Ishikawa (cell line): Measurements from ENCODE around the gene FOXP4.
A peak's percentile ranks its signal among the peaks of the same experiment; 100 is the strongest.

Experiments used
- CEBPB ChIP-seq: IDR thresholded peaks from 2 replicates; pipeline ENCODE4 v1.6.1; 2012
- CREB1 ChIP-seq: IDR thresholded peaks from 2 replicates; pipeline ENCODE4 v1.6.1; 2012; ENCODE audit warnings: low read depth
- EGR1 ChIP-seq: IDR thresholded peaks from 2 replicates; pipeline ENCODE4 v1.6.1; 2012
- EP300 ChIP-seq: IDR thresholded peaks from 2 replicates; pipeline ENCODE4 v1.6.1; 2012; ENCODE audit warnings: borderline replicate concordance
- FOXM1 ChIP-seq: IDR thresholded peaks from 2 replicates; pipeline ENCODE4 v1.6.1; 2012; ENCODE audit warnings: low read depth, borderline replicate concordance
- MAX ChIP-seq: IDR thresholded peaks from 2 replicates; pipeline ENCODE4 v1.6.1; 2012
- NFIC ChIP-seq: IDR thresholded peaks from 2 replicates; pipeline ENCODE4 v1.6.1; 2012
- RAD21 ChIP-seq: IDR thresholded peaks from 2 replicates; pipeline ENCODE4 v1.6.1; 2012; ENCODE audit warnings: low read depth
- TAF1 ChIP-seq: IDR thresholded peaks from 2 replicates; pipeline ENCODE4 v1.6.1; 2012; ENCODE audit warnings: low read depth, mild to moderate bottlenecking
- TCF12 ChIP-seq: IDR thresholded peaks from 2 replicates; pipeline ENCODE4 v1.6.1; 2012; ENCODE audit warnings: low read depth
- TEAD4 ChIP-seq: IDR thresholded peaks from 2 replicates; pipeline ENCODE4 v1.6.1; 2012
- YY1 ChIP-seq: IDR thresholded peaks from 2 replicates; pipeline ENCODE4 v1.6.1; 2012; ENCODE audit warnings: low read depth
- ZBTB7A ChIP-seq: IDR thresholded peaks from 2 replicates; pipeline ENCODE4 v1.6.1; 2012; ENCODE audit warnings: low read depth
- TF ChIP-seq, protein P1 (sequence below): IDR thresholded peaks from 2 replicates; pipeline ENCODE4 v1.6.1; 2012; ENCODE audit warnings: low read depth, mild to moderate bottlenecking
- TF ChIP-seq, protein P2 (sequence below): IDR thresholded peaks from 2 replicates; pipeline ENCODE4 v1.6.1; 2012

Gene FOXP4

DNA sequence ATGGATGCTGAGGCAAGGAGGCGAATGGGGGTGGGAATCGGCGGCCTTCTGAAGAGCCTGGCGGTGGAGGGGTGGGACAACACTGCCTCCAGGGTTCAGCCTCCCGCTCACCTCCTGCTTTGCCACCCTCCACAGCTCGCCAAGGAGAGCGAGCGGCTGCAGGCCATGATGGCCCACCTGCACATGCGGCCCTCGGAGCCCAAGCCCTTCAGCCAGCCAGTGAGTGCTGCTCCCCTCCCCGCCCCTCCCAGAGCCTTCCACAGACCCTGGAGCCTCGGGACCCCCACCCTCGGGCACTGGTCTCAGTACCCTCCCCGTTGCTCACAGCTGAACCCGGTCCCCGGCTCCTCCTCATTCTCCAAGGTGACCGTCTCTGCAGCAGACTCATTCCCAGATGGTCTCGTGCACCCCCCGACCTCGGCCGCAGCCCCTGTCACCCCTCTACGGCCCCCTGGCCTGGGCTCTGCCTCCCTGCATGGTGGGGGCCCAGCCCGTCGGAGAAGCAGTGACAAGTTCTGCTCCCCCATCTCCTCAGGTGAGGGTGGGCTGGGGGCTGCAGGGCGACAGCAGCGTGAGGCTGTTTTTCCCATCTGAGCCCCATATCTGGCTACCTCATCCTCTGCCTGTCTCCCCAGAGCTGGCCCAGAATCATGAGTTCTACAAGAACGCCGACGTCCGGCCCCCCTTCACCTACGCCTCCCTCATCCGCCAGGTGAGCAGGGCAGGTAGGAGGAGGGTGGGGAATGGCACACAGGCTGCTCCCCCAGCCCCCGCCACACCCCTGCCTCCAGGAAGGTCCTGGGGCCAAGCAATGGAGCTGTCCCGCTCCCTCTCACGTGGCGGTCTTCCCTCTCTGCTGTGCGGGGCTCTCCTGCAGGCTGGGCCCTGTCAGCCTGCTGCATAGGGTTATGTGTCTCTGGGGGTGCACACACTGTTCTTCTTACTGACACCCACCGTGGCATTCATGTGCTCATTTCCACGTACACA is 43.7 kb downstream of the FOXP4 start:
- TF ChIP-seq YY1, result no peak
- no peak for TF ChIP-seq MAX
- TF ChIP-seq, protein P1, sequence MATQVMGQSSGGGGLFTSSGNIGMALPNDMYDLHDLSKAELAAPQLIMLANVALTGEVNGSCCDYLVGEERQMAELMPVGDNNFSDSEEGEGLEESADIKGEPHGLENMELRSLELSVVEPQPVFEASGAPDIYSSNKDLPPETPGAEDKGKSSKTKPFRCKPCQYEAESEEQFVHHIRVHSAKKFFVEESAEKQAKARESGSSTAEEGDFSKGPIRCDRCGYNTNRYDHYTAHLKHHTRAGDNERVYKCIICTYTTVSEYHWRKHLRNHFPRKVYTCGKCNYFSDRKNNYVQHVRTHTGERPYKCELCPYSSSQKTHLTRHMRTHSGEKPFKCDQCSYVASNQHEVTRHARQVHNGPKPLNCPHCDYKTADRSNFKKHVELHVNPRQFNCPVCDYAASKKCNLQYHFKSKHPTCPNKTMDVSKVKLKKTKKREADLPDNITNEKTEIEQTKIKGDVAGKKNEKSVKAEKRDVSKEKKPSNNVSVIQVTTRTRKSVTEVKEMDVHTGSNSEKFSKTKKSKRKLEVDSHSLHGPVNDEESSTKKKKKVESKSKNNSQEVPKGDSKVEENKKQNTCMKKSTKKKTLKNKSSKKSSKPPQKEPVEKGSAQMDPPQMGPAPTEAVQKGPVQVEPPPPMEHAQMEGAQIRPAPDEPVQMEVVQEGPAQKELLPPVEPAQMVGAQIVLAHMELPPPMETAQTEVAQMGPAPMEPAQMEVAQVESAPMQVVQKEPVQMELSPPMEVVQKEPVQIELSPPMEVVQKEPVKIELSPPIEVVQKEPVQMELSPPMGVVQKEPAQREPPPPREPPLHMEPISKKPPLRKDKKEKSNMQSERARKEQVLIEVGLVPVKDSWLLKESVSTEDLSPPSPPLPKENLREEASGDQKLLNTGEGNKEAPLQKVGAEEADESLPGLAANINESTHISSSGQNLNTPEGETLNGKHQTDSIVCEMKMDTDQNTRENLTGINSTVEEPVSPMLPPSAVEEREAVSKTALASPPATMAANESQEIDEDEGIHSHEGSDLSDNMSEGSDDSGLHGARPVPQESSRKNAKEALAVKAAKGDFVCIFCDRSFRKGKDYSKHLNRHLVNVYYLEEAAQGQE, result no peak
- TF ChIP-seq CEBPB, result no peak
- no peak for TF ChIP-seq CREB1
- TF ChIP-seq NFIC, result no peak
- no peak for TF ChIP-seq FOXM1
- TF ChIP-seq TEAD4, result no peak
- no peak for TF ChIP-seq EGR1
- no peak for TF ChIP-seq TCF12
- no peak for TF ChIP-seq TAF1
- TF ChIP-seq, protein P2, sequence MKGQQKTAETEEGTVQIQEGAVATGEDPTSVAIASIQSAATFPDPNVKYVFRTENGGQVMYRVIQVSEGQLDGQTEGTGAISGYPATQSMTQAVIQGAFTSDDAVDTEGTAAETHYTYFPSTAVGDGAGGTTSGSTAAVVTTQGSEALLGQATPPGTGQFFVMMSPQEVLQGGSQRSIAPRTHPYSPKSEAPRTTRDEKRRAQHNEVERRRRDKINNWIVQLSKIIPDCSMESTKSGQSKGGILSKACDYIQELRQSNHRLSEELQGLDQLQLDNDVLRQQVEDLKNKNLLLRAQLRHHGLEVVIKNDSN, result no peak
- TF ChIP-seq EP300, result no peak
- TF ChIP-seq RAD21, result no peak
- no peak for TF ChIP-seq ZBTB7A

GRCh38 chr6:41591122-41591521 is 44.9 kb downstream of the FOXP4 start:
- no peak for TF ChIP-seq NFIC
- TF ChIP-seq EGR1, result no peak
- TF ChIP-seq RAD21, result no peak
- no peak for TF ChIP-seq CREB1
- no peak for TF ChIP-seq MAX
- no peak for TF ChIP-seq TAF1
- no peak for TF ChIP-seq CEBPB
- TF ChIP-seq, protein P1, result no peak
- TF ChIP-seq ZBTB7A, result no peak
- no peak for TF ChIP-seq YY1
- TF ChIP-seq EP300, result no peak
- no peak for TF ChIP-seq TCF12
- no peak for TF ChIP-seq FOXM1
- TF ChIP-seq, protein P2, result no peak
- no peak for TF ChIP-seq TEAD4

- TF ChIP-seq TCF12, result no peak
- TF ChIP-seq RAD21, result peak; percentile 92
- no peak for TF ChIP-seq CEBPB
- TF ChIP-seq CREB1, result no peak
Observed at GRCh38 chr6:41591859-41592502, 45.8 kb downstream of the FOXP4 start.

DNA sequence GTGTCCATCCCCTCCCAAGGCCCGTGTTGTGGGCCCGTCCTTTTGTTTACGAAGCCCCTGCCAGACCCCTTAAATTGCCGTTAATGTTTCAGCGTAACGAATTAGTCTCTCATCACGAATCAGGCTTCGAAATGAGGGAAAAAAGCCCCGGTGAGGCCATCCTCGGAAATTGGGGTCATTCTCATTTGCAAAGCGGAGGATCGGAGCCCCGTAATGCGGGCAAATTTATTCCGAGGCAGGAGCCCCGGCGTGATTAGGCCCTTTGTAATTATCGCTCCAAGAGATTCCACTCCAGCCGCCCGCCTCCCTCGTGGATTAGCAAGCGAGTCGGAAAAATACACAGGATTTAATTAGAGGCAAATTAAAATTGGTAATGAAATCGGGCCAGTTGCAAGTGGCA is 47.2 kb downstream of the FOXP4 start:
- TF ChIP-seq MAX, result no peak
- TF ChIP-seq ZBTB7A, result no peak
- TF ChIP-seq TCF12, result no peak
- TF ChIP-seq RAD21, result no peak
- TF ChIP-seq TEAD4, result no peak
- TF ChIP-seq, protein P1, result no peak
- TF ChIP-seq YY1, result no peak
- TF ChIP-seq NFIC, result no peak
- no peak for TF ChIP-seq CEBPB
- TF ChIP-seq TAF1, result no peak
- no peak for TF ChIP-seq EGR1
- TF ChIP-seq CREB1, result no peak
- TF ChIP-seq, protein P2, result no peak
- no peak for TF ChIP-seq EP300
- TF ChIP-seq FOXM1, result no peak
